Measurements from ENCODE around the gene MYO7A. TPM values are rescaled to one million over a fixed set of nuclear protein-coding genes. Genes with fewer than 3 reads are reported as not detected.
A peak's percentile ranks its signal among the peaks of the same experiment; 100 is the strongest.

The MYO7A gene
- total and polyA plus RNA-seq, 12 donors: 0.91 to 6.8 (median 2.8) TPM

GRCh38 chr11:77118086-77118485, 10.0 kb upstream of the MYO7A start:
- Histone ChIP-seq H3K4me1 (no peaks in the 10 kb centered on the region), H3K9me3 (no peaks in the 10 kb centered on the region), H3K27ac (no peak overlapping the region), H3K27me3 (no peaks in the 10 kb centered on the region), H3K36me3 (peaks cover 0 to 57% (median 0%) of the 10 kb centered on the region in 9 donors), H3K4me3 (no peak overlapping the region)
- TF ChIP-seq CTCF (IDR thresholded peaks at IDR 0.05): no peak
- 95% methylated on average over 17 of the region's 17 CpGs for WGBS, 2 donors
- intact Hi-C loops (cut with DNase I): no loop called here
- DNase-seq (no peak), ATAC-seq (no peak)

- H3K9me3 ChIP-seq: no peaks in the 10 kb centered on the region
- no peaks in the 10 kb centered on the region for H3K27me3 ChIP-seq
- H3K27ac ChIP-seq: no peak overlapping the region
- 96 to 97% methylated on average over 12 of the region's 12 CpGs for WGBS, 2 donors
- no peaks in the 10 kb centered on the region for H3K4me1 ChIP-seq
- intact Hi-C loops (cut with DNase I): no loop called here
- no peak for TF ChIP-seq CTCF (IDR thresholded peaks at IDR 0.05)
- peaks cover 0 to 58% (median 0%) of the 10 kb centered on the region in 9 donors for H3K36me3 ChIP-seq
- DNase-seq (no peak), ATAC-seq (no peak)
- H3K4me3 ChIP-seq: no peak overlapping the region
Measured at GRCh38 chr11:77118971-77119370, 9.1 kb upstream of the MYO7A start.

GRCh38 chr11:77119531-77119936, 8.5 kb upstream of the MYO7A start:
- H3K27ac ChIP-seq: no peak overlapping the region
- WGBS, 2 donors: 85 to 88% methylated on average over 9 of the region's 9 CpGs
- no peak overlapping the region for H3K4me3 ChIP-seq
- no peaks in the 10 kb centered on the region for H3K27me3 ChIP-seq
- intact Hi-C loops (cut with DNase I): no loop called here
- ATAC-seq (peak in 2 of 8 donors; percentile 13 to 88), DNase-seq (no peak)
- no peak for TF ChIP-seq CTCF (IDR thresholded peaks at IDR 0.05)
- H3K9me3 ChIP-seq: no peaks in the 10 kb centered on the region
- no peaks in the 10 kb centered on the region for H3K4me1 ChIP-seq
- H3K36me3 ChIP-seq: peaks cover 0 to 54% (median 0%) of the 10 kb centered on the region in 9 donors

- 93 to 95% methylated on average over 19 of the region's 19 CpGs for WGBS, 2 donors
- intact Hi-C loops (cut with DNase I): loop anchor here in 4 of 10 donors (10.0 kb wide), 3 partner anchors 76 to 434 kb away; no protein-coding TSS in a partner anchor
- Histone ChIP-seq H3K4me3 (no peak overlapping the region), H3K4me1 (no peaks in the 10 kb centered on the region), H3K36me3 (peaks cover 0 to 54% (median 0%) of the 10 kb centered on the region in 9 donors), H3K27me3 (no peaks in the 10 kb centered on the region), H3K9me3 (no peaks in the 10 kb centered on the region), H3K27ac (no peak overlapping the region)
- no peak for TF ChIP-seq CTCF (IDR thresholded peaks at IDR 0.05)
- ATAC-seq (no peak), DNase-seq (no peak)
Measured at GRCh38 chr11:77120571-77120970, 7.5 kb upstream of the MYO7A start.
